DND-41 (cell line): ENCODE data around the gene MLLT6.

Source experiments
- ATAC-seq: fragments of 200-7000 bp; cut with Tn5 transposase; 3 replicates; pipeline ENCODE4 v1.9.1; 2021; ENCODE audit warnings: low read depth; ENCODE audit not compliant: insufficient read depth
- DNase-seq: peaks from one replicate; pipeline ENCODE4 v3.0.0-alpha.2; 2020
- H2AFZ ChIP-seq: 2 replicates; pipeline ENCODE4 v1.6.0; 2012; ENCODE audit warnings: low read depth, low read length
- H3K27ac ChIP-seq: 2 replicates; pipeline ENCODE4 v1.5.1; 2012; ENCODE audit warnings: low read length, inconsistent platforms
- H3K27me3 ChIP-seq: fragments of 200-600 bp; sonication (generic); 2 replicates; pipeline ENCODE4 v1.6.0; 2012; ENCODE audit warnings: low read length, mild to moderate bottlenecking, inconsistent platforms; ENCODE audit not compliant: insufficient read depth, poor library complexity
- H3K36me3 ChIP-seq: 2 replicates; pipeline ENCODE4 v1.5.1; 2012; ENCODE audit warnings: low read length, inconsistent platforms; ENCODE audit not compliant: insufficient read depth
- H3K4me1 ChIP-seq: 2 replicates; pipeline ENCODE4 v1.5.1; 2012; ENCODE audit warnings: mild to moderate bottlenecking, low read length; ENCODE audit not compliant: insufficient read depth
- H3K4me2 ChIP-seq: 2 replicates; pipeline ENCODE4 v1.6.0; 2012; ENCODE audit warnings: mild to moderate bottlenecking, moderate library complexity, low read length, inconsistent platforms; ENCODE audit not compliant: insufficient read depth
- H3K4me3 ChIP-seq, 2 experiments: fragments of 200-600 bp in 1 of 2; shearing (Covaris generic) in 1 of 2; 2 replicates each; pipeline ENCODE4 v1.5.1; 2012 to 2016; ENCODE audit warnings: inconsistent platforms in 2 of 2, low read length in 2 of 2, mild to moderate bottlenecking in 2 of 2, low read depth in 1 of 2, moderate library complexity in 1 of 2
- H3K79me2 ChIP-seq: 2 replicates; pipeline ENCODE4 v1.6.0; 2012; ENCODE audit warnings: low read length, inconsistent platforms; ENCODE audit not compliant: insufficient read depth
- H3K9ac ChIP-seq: 2 replicates; pipeline ENCODE4 v1.6.0; 2012; ENCODE audit warnings: low read depth, mild to moderate bottlenecking, inconsistent platforms, low read length, moderate library complexity
- H3K9me3 ChIP-seq: 2 replicates; pipeline ENCODE4 v1.5.1; 2012; ENCODE audit warnings: low read length, moderate library complexity, mild to moderate bottlenecking, inconsistent platforms; ENCODE audit not compliant: insufficient read depth, severe bottlenecking
- H4K20me1 ChIP-seq: 2 replicates; pipeline ENCODE4 v1.6.0; 2012; ENCODE audit warnings: low read length; ENCODE audit not compliant: insufficient read depth
- CTCF ChIP-seq: IDR thresholded peaks from 2 replicates; pipeline ENCODE4 v1.5.1; 2012; ENCODE audit warnings: borderline replicate concordance, low read length, moderate library complexity, mild to moderate bottlenecking; ENCODE audit not compliant: poor library complexity, severe bottlenecking; ENCODE audit errors: extremely low read depth
- EZH2 ChIP-seq: IDR thresholded peaks from 3 replicates; pipeline ENCODE4 v1.6.1; 2012; ENCODE audit warnings: borderline replicate concordance, low read depth, mild to moderate bottlenecking, moderate library complexity, low read length, inconsistent platforms; ENCODE audit not compliant: severe bottlenecking

MLLT6 gene

GRCh38 chr17:38701504-38702165 lies 3.4 kb upstream of the MLLT6 start:
- Histone ChIP-seq H3K9ac (peak overlapping the region; percentile 90), H3K79me2 (peaks cover 33% of the 10 kb centered on the region), H3K27ac (peak overlapping the region; percentile 81), H3K27me3 (no peaks in the 10 kb centered on the region), H3K4me2 (peak overlapping the region; percentile 87), H2AFZ (peak overlapping the region; percentile 75), H3K4me3 (peak overlapping the region; percentile 6 to 94; a peak in 3 of 4 replicates), H3K9me3 (no peaks in the 10 kb centered on the region), H4K20me1 (peaks cover 4% of the 10 kb centered on the region), H3K36me3 (peaks cover under 1% of the 10 kb centered on the region; the same call in 1 of the 2 replicates), H3K4me1 (peaks cover 39% of the 10 kb centered on the region)
- no peak for TF ChIP-seq EZH2
- TF ChIP-seq CTCF, result no peak
- ATAC-seq, result peak; percentile 39
- DNase-seq, result peak; percentile 35

- Histone ChIP-seq H3K4me3 (peak overlapping the region; percentile 64 to 94; a peak in 3 of 4 replicates), H4K20me1 (peaks cover 11% of the 10 kb centered on the region), H2AFZ (peak overlapping the region; percentile 75), H3K36me3 (peaks cover 8% of the 10 kb centered on the region), H3K79me2 (peaks cover 40% of the 10 kb centered on the region), H3K27me3 (no peaks in the 10 kb centered on the region), H3K4me1 (peaks cover 46% of the 10 kb centered on the region), H3K27ac (peak overlapping the region; percentile 99), H3K9me3 (no peaks in the 10 kb centered on the region), H3K4me2 (peak overlapping the region; percentile 87), H3K9ac (peak overlapping the region; percentile 90)
- no peak for TF ChIP-seq CTCF
- DNase-seq, result peak; percentile 89
- ATAC-seq, result peak; percentile 52
Measured at GRCh38 chr17:38702166-38702915, 2.7 kb upstream of the MLLT6 start.

- peaks cover 48% of the 10 kb centered on the region for H3K79me2 ChIP-seq
Measured at GRCh38 chr17:38702916-38703741, 1.9 kb upstream of the MLLT6 start.

More at GRCh38 chr17:38702916-38703741, 1.9 kb upstream of the MLLT6 start:
- no peaks in the 10 kb centered on the region for H3K9me3 ChIP-seq
- ATAC-seq, result no peak; the same call in 1 of the 3 replicates
- DNase-seq, result peak; percentile 41
- H3K4me3 ChIP-seq, result peak overlapping the region; percentile 64 to 94
- peak overlapping the region; percentile 87 for H3K4me2 ChIP-seq
- H3K27me3 ChIP-seq, result no peaks in the 10 kb centered on the region
- peaks cover 53% of the 10 kb centered on the region for H3K4me1 ChIP-seq
- peak overlapping the region; percentile 66 for H2AFZ ChIP-seq
- H4K20me1 ChIP-seq, result peaks cover 19% of the 10 kb centered on the region
- peaks cover 15% of the 10 kb centered on the region for H3K36me3 ChIP-seq
- H3K27ac ChIP-seq, result peak overlapping the region; percentile 99
- H3K9ac ChIP-seq, result peak overlapping the region; percentile 90
- no peak for TF ChIP-seq CTCF
- no peak for TF ChIP-seq EZH2
